Spleen (tissue), 11 donors: ENCODE results near the gene DEPP1. TPM values are rescaled to one million over a fixed set of nuclear protein-coding genes. Genes with fewer than 3 reads are reported as not detected.
A peak's percentile ranks its signal among the peaks of the same experiment; 100 is the strongest.

Experiments used
- DNase-seq: peaks from one replicate; pipeline ENCODE4 v3.0.0-alpha.2; 2020
- H3K27ac ChIP-seq, 8 donors: fragments of 200-600 bp; sonication (generic) in 7 of 8; 1 replicate in 4 of 8; 2 replicates in 4 of 8; pipeline versions ENCODE4 v1.5.0 to v1.8.0; 2016 to 2021; ENCODE audit warnings: inconsistent platforms in 4 of 8, mild to moderate bottlenecking in 4 of 8, moderate library complexity in 1 of 8
- H3K27me3 ChIP-seq, 7 donors: fragments of 200-600 bp; sonication (generic) in 6 of 7; replicated peaks in 1 of 7; 1 replicate in 4 of 7; 2 replicates in 3 of 7; pipeline versions ENCODE4 v1.5.0 to v1.8.0; 2016 to 2021; ENCODE audit warnings: inconsistent platforms in 3 of 7, mild to moderate bottlenecking in 1 of 7
- H3K36me3 ChIP-seq, 6 donors: fragments of 200-600 bp; sonication (generic) in 5 of 6; 1 replicate in 4 of 6; 2 replicates in 2 of 6; pipeline versions ENCODE4 v1.5.0 to v1.8.0; 2016 to 2021; ENCODE audit warnings: inconsistent platforms in 2 of 6
- H3K4me1 ChIP-seq, 6 donors: fragments of 200-600 bp; sonication (generic) in 5 of 6; 1 replicate in 3 of 6; 2 replicates in 3 of 6; pipeline versions ENCODE4 v1.5.0 to v1.8.0; 2016 to 2021; ENCODE audit warnings: inconsistent platforms in 3 of 6
- H3K4me3 ChIP-seq, 8 donors: fragments of 200-600 bp; sonication (generic) in 7 of 8; 1 replicate in 4 of 8; 2 replicates in 4 of 8; pipeline versions ENCODE4 v1.5.0 to v1.8.0; 2016 to 2021; ENCODE audit warnings: inconsistent platforms in 4 of 8, mild to moderate bottlenecking in 4 of 8, moderate library complexity in 2 of 8
- H3K9me3 ChIP-seq, 8 donors: fragments of 200-600 bp; sonication (generic) in 7 of 8; 1 replicate in 4 of 8; 2 replicates in 4 of 8; pipeline versions ENCODE4 v1.5.0 to v1.8.0; 2016 to 2021; ENCODE audit warnings: inconsistent platforms in 4 of 8
- POLR2A ChIP-seq, 3 donors: fragments of 450-650 bp; IDR thresholded peaks; one replicate each; pipeline ENCODE4 v1.5.1; 2017; ENCODE audit warnings: antibody characterized with exemption in 3 of 3, mild to moderate bottlenecking in 1 of 3
- POLR2AphosphoS5 ChIP-seq, 3 donors: sonication (generic); formaldehyde crosslinking; IDR thresholded peaks; one replicate each; pipeline ENCODE4 v1.5.1; 2017; ENCODE audit warnings: antibody characterized with exemption in 3 of 3
- WGBS, 5 donors: extraction: QIAGEN DNeasy Blood & Tissue Kit in 3 of 5; methylation state at CpG; one replicate each; pipeline versions ENCODE4 v1.1.5 to v1.1.7; 2013 to 2018; 5-methylcytosine and 5-hydroxymethylcytosine counted together
- intact Hi-C: fragments of 100-400 bp; cut with DNase I; formaldehyde crosslinking; loops from one replicate; pipeline ENCODE4 v1.15.0; 2023; ENCODE audit warnings: low total_unique reads
- polyA plus RNA-seq, 3 donors: library from polyadenylated mRNA; stranded (reverse); fragments of 200-250 nt; gene quantifications; one replicate each; pipeline ENCODE4 v1.2.1, GENCODE V29; 2013
- total RNA-seq, 7 donors: library from RNA; depleted of rRNA in 3 of 7; stranded (reverse); fragments of >200 nt in 3 of 7; fragmentation: NEBNext Ultra II Directional in 4 of 7; extraction: Animal tissue kit (Norgen Biotek cat#: 25700) in 4 of 7; gene quantifications; one replicate each; pipeline versions ENCODE4 v1.1.0 to v1.2.1, GENCODE V29; 2016 to 2021
- TF ChIP-seq, protein P1 (sequence below), 11 experiments: fragments of 200-600 bp in 7 of 11; fragments of 450-650 bp in 4 of 11; sonication (generic) in 4 of 11; IDR thresholded peaks in 8 of 11; conservative IDR thresholded peaks in 3 of 11; 1 replicate in 7 of 11; 2 replicates in 4 of 11; pipeline versions ENCODE4 v1.4.0 to v1.8.0; 2016 to 2021; ENCODE audit warnings: antibody characterized with exemption in 11 of 11, inconsistent platforms in 4 of 11, mild to moderate bottlenecking in 1 of 11
- donor health status: healthy with polysubstance abuse.
- donor health status: DM: no; HTN: no; CAD: no; lungs with moderate emphysema.
- donor health status: DM: no; HTN: no; CAD: no.
- donor health status: Bipolar disorder and iron deficiency.
- donor health status: healthy.
- donor health status: DM: no; HTN: no; CAD: no.
- donor health status: DM: yes; HTN: yes; CAD: no.

The DEPP1 gene
- total and polyA plus RNA-seq, 10 donors = 9.5 to 90.1 (median 18.4) TPM

DNA sequence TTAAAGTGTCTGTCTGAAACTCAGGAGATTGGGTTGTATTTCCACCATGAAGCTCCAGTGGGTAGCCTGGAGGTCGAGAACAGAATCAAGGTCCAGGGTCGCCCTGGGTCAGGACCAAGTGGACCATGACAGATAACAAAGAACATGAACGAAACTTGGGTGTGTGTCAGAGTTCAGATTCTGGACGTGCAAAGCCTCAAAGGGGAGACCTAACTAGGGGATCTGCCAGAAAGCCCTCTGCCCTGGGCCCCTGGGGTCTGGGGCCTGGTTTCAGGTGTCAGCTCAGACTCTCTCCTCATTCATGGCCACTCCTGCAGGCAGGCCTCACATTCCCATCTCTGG is 17.4 kb downstream of the DEPP1 start:
- Histone ChIP-seq H3K27ac (peak overlapping the region in 6 of 8 donors; percentile 87 to 93 (median 90)), H3K9me3 (peaks cover 0 to 4% (median 0%) of the 10 kb centered on the region in 8 donors), H3K27me3 (no peaks in the 10 kb centered on the region), H3K4me3 (peak overlapping the region in 5 of 8 donors; percentile 2 to 89 (median 76)), H3K36me3 (peaks cover 0 to 8% (median 0%) of the 10 kb centered on the region in 6 donors), H3K4me1 (peaks cover 31 to 88% (median 71%) of the 10 kb centered on the region in 6 donors)
- TF ChIP-seq POLR2AphosphoS5 (IDR thresholded peaks at IDR 0.05) = no peak
- TF ChIP-seq, protein P1, sequence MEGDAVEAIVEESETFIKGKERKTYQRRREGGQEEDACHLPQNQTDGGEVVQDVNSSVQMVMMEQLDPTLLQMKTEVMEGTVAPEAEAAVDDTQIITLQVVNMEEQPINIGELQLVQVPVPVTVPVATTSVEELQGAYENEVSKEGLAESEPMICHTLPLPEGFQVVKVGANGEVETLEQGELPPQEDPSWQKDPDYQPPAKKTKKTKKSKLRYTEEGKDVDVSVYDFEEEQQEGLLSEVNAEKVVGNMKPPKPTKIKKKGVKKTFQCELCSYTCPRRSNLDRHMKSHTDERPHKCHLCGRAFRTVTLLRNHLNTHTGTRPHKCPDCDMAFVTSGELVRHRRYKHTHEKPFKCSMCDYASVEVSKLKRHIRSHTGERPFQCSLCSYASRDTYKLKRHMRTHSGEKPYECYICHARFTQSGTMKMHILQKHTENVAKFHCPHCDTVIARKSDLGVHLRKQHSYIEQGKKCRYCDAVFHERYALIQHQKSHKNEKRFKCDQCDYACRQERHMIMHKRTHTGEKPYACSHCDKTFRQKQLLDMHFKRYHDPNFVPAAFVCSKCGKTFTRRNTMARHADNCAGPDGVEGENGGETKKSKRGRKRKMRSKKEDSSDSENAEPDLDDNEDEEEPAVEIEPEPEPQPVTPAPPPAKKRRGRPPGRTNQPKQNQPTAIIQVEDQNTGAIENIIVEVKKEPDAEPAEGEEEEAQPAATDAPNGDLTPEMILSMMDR (IDR thresholded peaks at IDR 0.05 in 8 of 11, conservative IDR thresholded peaks at IDR 0.05 in 3 of 11) = no peak
- TF ChIP-seq POLR2A (IDR thresholded peaks at IDR 0.05) = no peak
- DNase-seq = peak; percentile 74
- whole genome bisulfite sequencing, 5 donors = 52 to 61% (median 57%) methylated on average over 4 of the region's 4 CpGs
- intact Hi-C loops = no loop called here

- Histone ChIP-seq H3K27me3 (no peaks in the 10 kb centered on the region), H3K4me1 (peaks cover 31 to 83% (median 65%) of the 10 kb centered on the region in 6 donors), H3K36me3 (peaks cover 0 to 13% (median 1%) of the 10 kb centered on the region in 6 donors), H3K4me3 (peak overlapping the region; percentile 72 to 89 (median 76)), H3K27ac (peak overlapping the region in 7 of 8 donors; percentile 85 to 93 (median 90)), H3K9me3 (peaks cover 0 to 4% (median 0%) of the 10 kb centered on the region in 8 donors)
- WGBS, 5 donors = 72 to 80% (median 77%) methylated on average over 7 of the region's 7 CpGs
- intact Hi-C loops = no loop called here
- TF ChIP-seq POLR2AphosphoS5 (IDR thresholded peaks at IDR 0.05) = no peak
- TF ChIP-seq, protein P1 (IDR thresholded peaks at IDR 0.05 in 8 of 11, conservative IDR thresholded peaks at IDR 0.05 in 3 of 11) = no peak
- no peak for TF ChIP-seq POLR2A (IDR thresholded peaks at IDR 0.05)
- DNase-seq = peak; percentile 73
Measured at GRCh38 chr10:44960482-44961229, 18.0 kb downstream of the DEPP1 start.

- Histone ChIP-seq H3K27me3 (no peaks in the 10 kb centered on the region), H3K9me3 (peaks cover 0 to 4% (median 0%) of the 10 kb centered on the region in 8 donors), H3K4me1 (peaks cover 31 to 77% (median 59%) of the 10 kb centered on the region in 6 donors), H3K36me3 (peaks cover 0 to 17% (median 3%) of the 10 kb centered on the region in 6 donors), H3K27ac (peak overlapping the region in 7 of 8 donors; percentile 85 to 93 (median 90)), H3K4me3 (peak overlapping the region; percentile 72 to 89 (median 76))
- DNase-seq = no peak
- TF ChIP-seq POLR2A (IDR thresholded peaks at IDR 0.05) = no peak
- TF ChIP-seq, protein P1 (IDR thresholded peaks at IDR 0.05 in 8 of 11, conservative IDR thresholded peaks at IDR 0.05 in 3 of 11) = no peak
- no peak for TF ChIP-seq POLR2AphosphoS5 (IDR thresholded peaks at IDR 0.05)
- 60 to 77% (median 62%) methylated on average over 8 of the region's 8 CpGs for WGBS, 5 donors
- intact Hi-C loops = no loop called here
Measured at GRCh38 chr10:44960088-44960460, 18.5 kb downstream of the DEPP1 start.
